Naive thymus-derived CD4-positive, alpha-beta T cell (primary cell): Measurements from ENCODE around the gene CXCL16. TPM values are rescaled to one million over a fixed set of nuclear protein-coding genes. Genes with fewer than 3 reads are reported as not detected.

ENCODE experiments used
- ATAC-seq: fragments of 150-1000 bp; cut with Tn5 transposase; 2 replicates; pipeline ENCODE4 v1.10.0; 2021; ENCODE audit warnings: mild to moderate bottlenecking, moderate library complexity
- CTCF ChIA-PET: fragments of 350-600 bp; sonication (Branson Sonifier 250); formaldehyde crosslinking; loops from one replicate; lab custom pipeline; 2021; ENCODE audit warnings: antibody characterized with exemption; lab: Charles Lee
- POLR2A ChIA-PET: fragments of 350-600 bp; sonication (Branson Sonifier 250); formaldehyde crosslinking; loops from one replicate; lab custom pipeline; 2021; ENCODE audit warnings: antibody characterized with exemption, inconsistent platforms; lab: Charles Lee
- DNase-seq, 9 donors: peaks; one replicate each; pipeline versions ENCODE4 v3.0.0 to v3.0.0-alpha.2; 2020 to 2022; ENCODE audit warnings: mixed read lengths in 1 of 9
- H3K27ac ChIP-seq: one replicate; pipeline ENCODE4 v1.7.0; 2013; ENCODE audit warnings: mild to moderate bottlenecking, low read depth, low read length, moderate library complexity
- H3K27me3 ChIP-seq, 2 donors: one replicate each; pipeline ENCODE4 v1.7.0; 2013; ENCODE audit warnings: low read length in 2 of 2, mild to moderate bottlenecking in 2 of 2, moderate library complexity in 2 of 2; ENCODE audit not compliant: control insufficient read depth in 2 of 2, insufficient read depth in 2 of 2
- H3K36me3 ChIP-seq, 3 experiments: 1 replicate in 2 of 3; 2 replicates in 1 of 3; pipeline ENCODE4 v1.7.0; 2013; ENCODE audit warnings: low read length in 3 of 3, mild to moderate bottlenecking in 3 of 3, moderate library complexity in 1 of 3; ENCODE audit not compliant: insufficient read depth in 3 of 3, control insufficient read depth in 2 of 3
- H3K4me1 ChIP-seq, 2 donors: one replicate each; pipeline ENCODE4 v1.7.0; 2013; ENCODE audit warnings: low read length in 2 of 2, mild to moderate bottlenecking in 2 of 2, moderate library complexity in 1 of 2; ENCODE audit not compliant: control insufficient read depth in 2 of 2, insufficient read depth in 2 of 2
- H3K4me3 ChIP-seq: 2 replicates; pipeline ENCODE4 v1.7.0; 2013; ENCODE audit warnings: mild to moderate bottlenecking, low read length
- H3K9me3 ChIP-seq, 3 experiments: 1 replicate in 2 of 3; 2 replicates in 1 of 3; pipeline ENCODE4 v1.7.0; 2013; ENCODE audit warnings: low read length in 3 of 3; ENCODE audit not compliant: control insufficient read depth in 2 of 3
- H3K27ac Mint-ChIP-seq, 9 donors: one replicate each; pipeline ENCODE4 v1.8.0; 2020 to 2022; ENCODE audit warnings: mixed read lengths in 9 of 9, mild to moderate bottlenecking in 8 of 9, moderate library complexity in 5 of 9, inconsistent platforms in 2 of 9
- H3K27me3 Mint-ChIP-seq, 5 donors: one replicate each; pipeline ENCODE4 v1.8.0; 2021 to 2022; ENCODE audit warnings: mixed read lengths in 5 of 5, mild to moderate bottlenecking in 1 of 5
- H3K36me3 Mint-ChIP-seq, 5 donors: one replicate each; pipeline ENCODE4 v1.8.0; 2020 to 2022; ENCODE audit warnings: mixed read lengths in 5 of 5, mild to moderate bottlenecking in 3 of 5, inconsistent platforms in 1 of 5
- H3K4me1 Mint-ChIP-seq, 7 donors: one replicate each; pipeline ENCODE4 v1.8.0; 2020 to 2022; ENCODE audit warnings: mixed read lengths in 7 of 7, mild to moderate bottlenecking in 3 of 7, inconsistent platforms in 1 of 7
- H3K4me3 Mint-ChIP-seq, 10 donors: one replicate each; pipeline ENCODE4 v1.8.0; 2020 to 2022; ENCODE audit warnings: mild to moderate bottlenecking in 10 of 10, mixed read lengths in 10 of 10, moderate library complexity in 6 of 10, inconsistent platforms in 2 of 10
- H3K9me3 Mint-ChIP-seq, 11 donors: one replicate each; pipeline ENCODE4 v1.8.0; 2020 to 2022; ENCODE audit warnings: mixed read lengths in 11 of 11, mild to moderate bottlenecking in 4 of 11, inconsistent platforms in 1 of 11, moderate library complexity in 1 of 11
- intact Hi-C, 2 donors: fragments of 100-400 bp; cut with micrococcal nuclease; formaldehyde crosslinking; loops; one replicate each; pipeline ENCODE4 v1.15.1; 2023
- polyA plus RNA-seq, 2 donors: library from polyadenylated mRNA; unstranded; fragments of 300-500 nt; fragmentation: Illumina TruSeq; gene quantifications; one replicate each; pipeline ENCODE4 v1.2.3, GENCODE V29; 2021
- total RNA-seq, 6 experiments: library from RNA in 5 of 6; stranded (reverse) in 5 of 6; gene quantifications; 1 replicate in 5 of 6; 2 replicates in 1 of 6; pipeline ENCODE4 v1.2.3 and lab custom pipeline; 2021 to 2026

The CXCL16 gene
- total and polyA plus RNA-seq, 7 experiments from 2014 or later, result 1.2 to 68.0 (median 3.4) TPM

DNA sequence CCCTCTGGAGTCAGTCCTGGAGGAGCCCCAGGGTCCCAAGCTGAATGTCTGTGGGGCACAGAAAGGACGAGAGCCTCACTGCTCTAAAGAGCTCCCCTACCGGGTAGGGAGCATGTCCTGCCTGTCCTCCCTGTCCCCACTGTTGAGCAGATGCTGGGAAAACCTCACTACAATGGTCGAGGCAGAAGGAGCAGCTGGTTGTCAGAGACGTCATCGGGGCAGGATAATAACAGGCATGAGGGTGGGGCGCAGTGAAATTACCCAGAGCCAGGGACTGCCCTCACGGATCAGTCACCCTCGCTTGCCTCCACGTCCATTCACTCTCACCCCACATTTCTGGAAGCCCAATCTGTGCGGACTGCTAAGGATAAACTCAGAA, 32.5 kb upstream of the CXCL16 start:
- Mint-ChIP-seq H3K9me3 (no peaks in the 10 kb centered on the region), H3K4me3 (no peak overlapping the region), H3K27me3 (peaks cover 0 to 17% (median 6%) of the 10 kb centered on the region in 5 donors), H3K27ac (no peak overlapping the region), H3K36me3 (no peaks in the 10 kb centered on the region), H3K4me1 (peaks cover 6 to 17% (median 7%) of the 10 kb centered on the region in 7 donors)
- ATAC-seq (no peak), DNase-seq (no peak)
- no peak overlapping the region for H3K4me3 ChIP-seq
- no peaks in the 10 kb centered on the region for H3K9me3 ChIP-seq
- no peak overlapping the region for H3K27ac ChIP-seq
- H3K4me1 ChIP-seq, result peaks cover 0 to 7% of the 10 kb centered on the region in 2 donors
- ChIA-PET POLR2A (no interaction called here), CTCF (no interaction called here)
- intact Hi-C loops, result no loop called here
- H3K36me3 ChIP-seq, result no peaks in the 10 kb centered on the region
- H3K27me3 ChIP-seq, result no peaks in the 10 kb centered on the region

DNA sequence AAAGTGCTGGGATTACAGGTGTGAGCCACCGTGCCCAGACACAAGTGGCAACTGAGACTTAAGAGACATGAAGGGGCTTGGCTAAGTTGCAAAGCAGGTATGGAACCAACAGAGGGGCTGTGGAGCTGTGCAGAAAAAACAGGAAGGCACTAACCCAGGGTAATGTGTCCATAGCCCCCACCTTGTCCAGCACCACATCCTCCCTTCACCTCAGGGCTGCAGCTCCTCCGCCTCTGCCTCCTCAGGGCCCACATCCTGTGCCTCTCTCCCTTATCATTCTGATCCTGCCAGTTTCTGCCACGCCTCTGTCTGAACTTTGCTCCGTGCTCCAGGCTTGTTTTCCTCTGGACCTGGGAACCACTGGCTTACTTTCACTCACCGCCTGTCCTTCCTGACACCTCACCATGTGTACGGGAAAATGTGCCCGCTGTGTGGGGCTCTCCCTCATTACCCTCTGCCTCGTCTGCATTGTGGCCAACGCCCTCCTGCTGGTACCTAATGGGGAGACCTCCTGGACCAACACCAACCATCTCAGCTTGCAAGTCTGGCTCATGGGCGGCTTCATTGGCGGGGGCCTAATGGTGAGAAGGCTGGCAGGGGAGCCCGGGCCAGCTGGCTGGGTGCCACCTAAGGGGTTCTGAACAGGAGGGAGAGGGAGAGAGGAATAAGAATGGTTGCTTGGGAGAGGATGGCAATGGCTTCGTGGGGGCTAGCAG, 31.9 kb upstream of the CXCL16 start, which contains the start of gene TM4SF5:
TSS of gene TM4SF5 (plus strand) at position 368 of the 716 bp plus-strand sequence. CDS start at position 405, 37 bp downstream.
- DNase-seq (no peak), ATAC-seq (no peak)
- peaks cover 0 to 7% of the 10 kb centered on the region in 2 donors for H3K4me1 ChIP-seq
- no peak within 1 kb of the TSS for H3K27ac ChIP-seq
- POLR2A ChIA-PET, result no interaction called here
- H3K4me3 ChIP-seq, result no peak within 1 kb of the TSS
- Mint-ChIP-seq H3K27ac (peak within 1 kb of the TSS in 2 of 9 donors; percentile 54 to 82), H3K4me1 (peaks cover 6 to 17% (median 7%) of the 10 kb centered on the region in 7 donors), H3K4me3 (peak within 1 kb of the TSS in 1 of 10 donors; percentile 64), H3K36me3 (no peaks in the 10 kb centered on the region), H3K27me3 (peaks cover 0 to 12% (median 6%) of the 10 kb centered on the region in 5 donors), H3K9me3 (no peaks in the 10 kb centered on the region)
- CTCF ChIA-PET, result no interaction called here
- no peaks in the 10 kb centered on the region for H3K36me3 ChIP-seq
- H3K27me3 ChIP-seq, result no peaks in the 10 kb centered on the region
- intact Hi-C loops, result no loop called here
- H3K9me3 ChIP-seq, result no peaks in the 10 kb centered on the region

DNA sequence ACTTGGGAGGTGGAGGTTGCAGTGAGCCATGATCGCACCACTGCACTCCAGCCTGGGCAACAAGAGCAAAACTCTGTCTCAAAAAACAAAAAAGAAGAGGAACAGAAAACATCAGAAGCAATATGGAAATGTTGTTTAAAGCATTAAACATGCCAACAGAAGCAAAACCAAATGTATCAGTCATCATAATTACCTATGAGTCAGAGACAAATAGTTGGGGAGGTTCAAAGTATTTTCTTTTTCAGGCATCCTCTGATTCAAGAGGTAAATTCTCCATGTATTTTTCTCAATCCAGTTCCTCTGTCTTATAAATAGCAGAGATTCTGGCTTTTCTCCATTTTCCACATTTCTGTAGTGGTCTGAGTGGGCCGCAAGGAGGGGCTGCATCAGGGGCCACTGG, 29.9 kb upstream of the CXCL16 start:
- Histone ChIP-seq H3K9me3 (no peaks in the 10 kb centered on the region), H3K27me3 (no peaks in the 10 kb centered on the region), H3K4me1 (peaks cover 0 to 7% of the 10 kb centered on the region in 2 donors), H3K4me3 (no peak overlapping the region), H3K36me3 (no peaks in the 10 kb centered on the region), H3K27ac (no peak overlapping the region)
- no peak for ATAC-seq
- Mint-ChIP-seq H3K27ac (no peak overlapping the region), H3K9me3 (no peaks in the 10 kb centered on the region), H3K4me1 (peaks cover 6 to 17% (median 7%) of the 10 kb centered on the region in 7 donors), H3K27me3 (peaks cover 0 to 9% (median 6%) of the 10 kb centered on the region in 5 donors), H3K4me3 (no peak overlapping the region), H3K36me3 (no peaks in the 10 kb centered on the region)
- DNase-seq, result no peak
- intact Hi-C loops, result no loop called here
- ChIA-PET POLR2A (no interaction called here), CTCF (no interaction called here)

DNA sequence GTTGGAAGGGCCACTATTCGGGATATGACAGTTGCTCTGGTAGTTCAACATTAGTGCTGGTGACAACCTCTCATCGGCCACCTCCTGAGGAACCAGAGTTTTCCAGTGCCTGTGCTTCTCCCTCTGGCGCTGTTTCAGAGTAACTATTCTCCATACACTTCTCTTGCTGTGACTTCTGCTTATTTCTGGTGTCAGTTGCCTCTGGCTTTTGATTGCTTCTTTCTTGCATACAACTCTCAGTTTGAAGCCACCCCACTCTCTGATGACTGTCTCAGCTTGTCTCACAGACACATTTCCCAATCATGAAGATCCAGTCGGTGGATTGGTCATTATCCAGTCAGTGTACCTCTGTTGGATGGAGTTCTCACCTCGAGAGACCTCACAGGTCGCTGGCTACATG, 28.6 kb upstream of the CXCL16 start:
- CTCF ChIA-PET, result no interaction called here
- ATAC-seq, result peak; percentile 56

DNA sequence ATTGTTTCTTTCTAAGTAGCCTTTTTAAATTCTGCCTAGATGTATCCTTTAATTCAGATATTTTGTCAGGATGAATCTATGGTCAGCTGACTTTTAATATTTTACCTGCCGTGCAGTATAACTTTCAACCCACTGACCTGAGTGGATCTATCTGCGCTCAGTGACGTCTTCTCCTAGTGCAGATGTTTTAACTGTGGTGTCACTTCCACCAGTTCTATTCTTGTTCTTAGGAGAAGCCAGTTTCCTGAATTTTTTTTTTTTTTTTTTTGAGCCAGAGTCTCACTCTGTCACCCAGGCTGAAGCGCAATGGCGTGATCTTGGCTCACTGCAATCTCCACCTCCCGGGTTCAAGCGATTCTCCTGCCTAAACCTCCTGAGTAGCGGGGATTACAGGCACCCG, 27.0 kb upstream of the CXCL16 start:
- ATAC-seq, result peak; percentile 38
- no peak overlapping the region for H3K27ac ChIP-seq
- DNase-seq, result no peak
- no peaks in the 10 kb centered on the region for H3K36me3 ChIP-seq
- no peaks in the 10 kb centered on the region for H3K9me3 ChIP-seq
- Mint-ChIP-seq H3K27me3 (peaks cover 0 to 9% (median 3%) of the 10 kb centered on the region in 5 donors), H3K36me3 (no peaks in the 10 kb centered on the region), H3K27ac (no peak overlapping the region), H3K4me3 (no peak overlapping the region), H3K9me3 (no peaks in the 10 kb centered on the region), H3K4me1 (peaks cover 3 to 13% (median 5%) of the 10 kb centered on the region in 7 donors)
- intact Hi-C loops, result no loop called here
- CTCF ChIA-PET, result no interaction called here
- H3K4me1 ChIP-seq, result peaks cover 0 to 4% of the 10 kb centered on the region in 2 donors
- no peak overlapping the region for H3K4me3 ChIP-seq
- POLR2A ChIA-PET, result no interaction called here
- no peaks in the 10 kb centered on the region for H3K27me3 ChIP-seq

More for the DNA sequence above, 28.6 kb upstream of the CXCL16 start:
- no peak for DNase-seq
- H3K4me3 ChIP-seq, result no peak overlapping the region
- H3K36me3 Mint-ChIP-seq, result no peaks in the 10 kb centered on the region
- H3K4me1 ChIP-seq, result peaks cover 0 to 7% of the 10 kb centered on the region in 2 donors
- H3K4me1 Mint-ChIP-seq, result peaks cover 6 to 17% (median 7%) of the 10 kb centered on the region in 7 donors
- no peaks in the 10 kb centered on the region for H3K27me3 ChIP-seq
- H3K27ac ChIP-seq, result no peak overlapping the region
- peaks cover 0 to 10% (median 4%) of the 10 kb centered on the region in 5 donors for H3K27me3 Mint-ChIP-seq
- H3K4me3 Mint-ChIP-seq, result no peak overlapping the region
- H3K9me3 ChIP-seq, result no peaks in the 10 kb centered on the region
- no peak overlapping the region for H3K27ac Mint-ChIP-seq
- no peaks in the 10 kb centered on the region for H3K36me3 ChIP-seq
- no peaks in the 10 kb centered on the region for H3K9me3 Mint-ChIP-seq
- intact Hi-C loops, result no loop called here
- POLR2A ChIA-PET, result no interaction called here

DNA sequence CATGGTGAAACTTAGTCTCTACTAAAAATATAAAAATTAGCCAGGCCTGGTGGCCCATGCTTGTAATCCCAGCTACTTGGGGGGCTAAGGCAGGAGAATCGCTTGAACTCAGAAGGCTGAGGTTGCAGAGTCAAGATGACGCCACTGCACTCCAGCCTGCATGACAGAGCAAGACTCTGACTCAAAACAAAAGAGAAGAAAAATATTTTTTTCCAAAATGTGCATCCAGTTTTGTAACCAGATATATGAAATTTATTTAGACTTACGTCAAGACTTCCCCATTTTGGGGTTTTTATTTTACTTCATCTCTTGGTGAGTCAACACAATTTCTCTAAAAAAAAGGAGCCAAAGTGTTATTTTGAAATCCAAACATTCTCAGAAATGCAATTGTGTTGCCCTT, 26.5 kb upstream of the CXCL16 start:
- Histone ChIP-seq H3K27me3 (no peaks in the 10 kb centered on the region), H3K36me3 (no peaks in the 10 kb centered on the region), H3K27ac (no peak overlapping the region), H3K9me3 (no peaks in the 10 kb centered on the region), H3K4me3 (no peak overlapping the region), H3K4me1 (no peaks in the 10 kb centered on the region)
- Mint-ChIP-seq H3K4me1 (peaks cover 0 to 7% (median 0%) of the 10 kb centered on the region in 7 donors), H3K4me3 (no peak overlapping the region), H3K9me3 (no peaks in the 10 kb centered on the region), H3K36me3 (no peaks in the 10 kb centered on the region), H3K27ac (no peak overlapping the region), H3K27me3 (peaks cover 0 to 9% (median 3%) of the 10 kb centered on the region in 5 donors)
- intact Hi-C loops, result no loop called here
- ATAC-seq (peak; percentile 72), DNase-seq (no peak)
- CTCF ChIA-PET, result no interaction called here
- POLR2A ChIA-PET, result no interaction called here

DNA sequence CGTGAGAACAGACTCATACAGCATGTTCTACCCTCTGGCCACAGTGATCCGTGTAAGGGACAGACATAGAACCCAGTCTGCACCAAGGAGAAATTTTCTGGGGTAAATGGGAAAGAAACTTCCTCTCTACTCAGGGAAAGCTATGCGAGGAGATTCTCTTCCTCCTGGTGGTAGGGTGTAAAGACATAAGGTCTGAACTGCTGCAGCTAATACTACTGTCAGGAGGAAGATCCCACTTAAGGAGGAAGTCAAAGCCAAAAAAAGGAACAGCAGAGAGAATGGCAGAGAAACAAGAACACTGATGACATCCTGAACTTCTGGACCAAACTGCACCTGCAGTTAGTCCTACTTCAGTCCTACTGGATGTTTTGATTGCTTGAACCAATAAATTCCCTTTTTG, 24.9 kb upstream of the CXCL16 start:
- H3K4me3 Mint-ChIP-seq, result no peak overlapping the region
- intact Hi-C loops, result no loop called here
- ATAC-seq (peak; percentile 49), DNase-seq (no peak)
- Histone ChIP-seq H3K4me1 (no peaks in the 10 kb centered on the region), H3K4me3 (no peak overlapping the region), H3K27me3 (no peaks in the 10 kb centered on the region), H3K9me3 (no peaks in the 10 kb centered on the region), H3K36me3 (no peaks in the 10 kb centered on the region), H3K27ac (no peak overlapping the region)
- no peaks in the 10 kb centered on the region for H3K4me1 Mint-ChIP-seq
- H3K9me3 Mint-ChIP-seq, result no peaks in the 10 kb centered on the region
- CTCF ChIA-PET, result no interaction called here
- POLR2A ChIA-PET, result no interaction called here
- no peak overlapping the region for H3K27ac Mint-ChIP-seq
- H3K27me3 Mint-ChIP-seq, result peaks cover 0 to 18% (median 6%) of the 10 kb centered on the region in 5 donors
- no peaks in the 10 kb centered on the region for H3K36me3 Mint-ChIP-seq
